ENCODE results near the gene CCL2.

The CCL2 gene

DNA sequence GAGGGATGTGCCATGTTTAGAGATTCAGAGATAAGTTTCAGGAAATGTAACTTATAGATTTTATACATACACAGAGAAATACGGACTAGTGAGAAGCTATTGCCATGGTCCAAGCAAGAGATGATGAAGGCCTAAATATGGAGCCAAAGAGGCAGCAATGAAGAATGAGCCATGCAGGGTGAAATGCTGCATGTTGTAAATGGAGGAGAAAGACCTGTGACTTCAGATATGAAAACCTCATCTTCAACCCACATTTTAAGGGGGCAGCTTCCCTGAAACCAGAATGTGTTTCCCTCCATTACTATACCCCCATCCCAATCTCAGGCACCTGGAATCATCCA, 2.9 kb downstream of the CCL2 start:
- in situ Hi-C loops (cut with MboI; ENCODE audit: low pct_unique_long_range_greater_than_20kb, low sequenced_read_pairs): no loop called here
- no peak for DNase-seq

- in situ Hi-C loops (cut with MboI; ENCODE audit: low pct_unique_long_range_greater_than_20kb, low sequenced_read_pairs): no loop called here
- no peak for DNase-seq
These were observed 4.1 kb downstream of the CCL2 start for GRCh38 chr17:34259146-34259545.

- in situ Hi-C loops (cut with MboI; ENCODE audit: low pct_unique_long_range_greater_than_20kb, low sequenced_read_pairs): no loop called here
- no peak for DNase-seq
These were observed 5.8 kb downstream of the CCL2 start for GRCh38 chr17:34260861-34261260.

GRCh38 chr17:34261568-34262337, 6.7 kb downstream of the CCL2 start:
- no peak for DNase-seq
- in situ Hi-C loops (cut with MboI; ENCODE audit: low pct_unique_long_range_greater_than_20kb, low sequenced_read_pairs): no loop called here

GRCh38 chr17:34265711-34266110, 10.6 kb downstream of the CCL2 start:
- in situ Hi-C loops (cut with MboI; ENCODE audit: low pct_unique_long_range_greater_than_20kb, low sequenced_read_pairs): no loop called here
- DNase-seq: no peak

- no peak for DNase-seq
- in situ Hi-C loops (cut with MboI; ENCODE audit: low pct_unique_long_range_greater_than_20kb, low sequenced_read_pairs): no loop called here
These were observed 14.9 kb downstream of the CCL2 start, which contains the start of gene CCL7 for GRCh38 chr17:34269969-34270368. Gene CCL7 (plus strand): TSS chr17:34270221. CDS start chr17:34270291, 70 bp downstream.

- DNase-seq: no peak
These were observed 20.8 kb downstream of the CCL2 start for GRCh38 chr17:34275881-34276280.

GRCh38 chr17:34276826-34277225, 21.7 kb downstream of the CCL2 start:
- DNase-seq: no peak
- in situ Hi-C loops (cut with MboI; ENCODE audit: low pct_unique_long_range_greater_than_20kb, low sequenced_read_pairs): no loop called here

More at GRCh38 chr17:34275881-34276280, 20.8 kb downstream of the CCL2 start:
- in situ Hi-C loops (cut with MboI; ENCODE audit: low pct_unique_long_range_greater_than_20kb, low sequenced_read_pairs): no loop called here

- DNase-seq: no peak
- in situ Hi-C loops (cut with MboI; ENCODE audit: low pct_unique_long_range_greater_than_20kb, low sequenced_read_pairs): no loop called here
These were observed 28.5 kb downstream of the CCL2 start for GRCh38 chr17:34283571-34283970.

GRCh38 chr17:34285286-34285792, 30.3 kb downstream of the CCL2 start, which contains the start of gene CCL11:
Gene CCL11 (plus strand): TSS chr17:34285742. CDS start chr17:34285809, 67 bp downstream.
- in situ Hi-C loops (cut with MboI; ENCODE audit: low pct_unique_long_range_greater_than_20kb, low sequenced_read_pairs): no loop called here
- no peak for DNase-seq

DNA sequence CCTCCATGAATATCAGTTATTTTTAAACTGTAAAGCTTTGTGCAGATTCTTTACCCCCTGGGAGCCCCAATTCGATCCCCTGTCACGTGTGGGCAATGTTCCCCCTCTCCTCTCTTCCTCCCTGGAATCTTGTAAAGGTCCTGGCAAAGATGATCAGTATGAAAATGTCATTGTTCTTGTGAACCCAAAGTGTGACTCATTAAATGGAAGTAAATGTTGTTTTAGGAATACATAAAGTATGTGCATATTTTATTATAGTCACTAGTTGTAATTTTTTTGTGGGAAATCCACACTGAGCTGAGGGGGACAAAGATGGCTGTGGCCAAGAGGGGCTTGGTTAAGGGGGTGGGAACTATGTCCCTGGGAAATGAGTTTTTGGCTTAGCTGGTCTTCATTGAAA, 32.8 kb downstream of the CCL2 start:
- no peak for DNase-seq
- in situ Hi-C loops (cut with MboI; ENCODE audit: low pct_unique_long_range_greater_than_20kb, low sequenced_read_pairs): no loop called here

GRCh38 chr17:34290586-34290985, 35.5 kb downstream of the CCL2 start:
- no peak for DNase-seq
- in situ Hi-C loops (cut with MboI; ENCODE audit: low pct_unique_long_range_greater_than_20kb, low sequenced_read_pairs): no loop called here

- DNase-seq: no peak
- in situ Hi-C loops (cut with MboI; ENCODE audit: low pct_unique_long_range_greater_than_20kb, low sequenced_read_pairs): no loop called here
These were observed 36.8 kb downstream of the CCL2 start for GRCh38 chr17:34291721-34292348.

DNA sequence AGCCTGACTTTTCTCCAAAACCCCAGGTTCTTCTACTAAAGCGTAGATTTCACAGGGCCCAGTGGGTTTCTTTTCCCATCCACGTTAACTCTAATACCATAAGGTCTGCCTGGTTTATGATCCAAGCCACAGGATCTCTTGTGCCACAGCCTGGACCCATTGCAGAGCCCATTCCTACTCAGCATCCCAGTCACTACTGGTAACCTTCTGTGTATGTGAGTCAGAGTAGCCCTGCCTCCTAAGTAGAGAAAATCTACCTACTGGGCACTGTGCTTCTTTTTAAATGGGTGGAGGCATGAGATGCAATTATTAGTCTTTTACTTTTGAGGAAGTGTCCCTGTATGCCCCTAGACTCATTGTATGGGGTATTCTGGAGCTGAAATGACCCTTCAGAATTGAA, 43.9 kb downstream of the CCL2 start:
- in situ Hi-C loops (cut with MboI; ENCODE audit: low pct_unique_long_range_greater_than_20kb, low sequenced_read_pairs): no loop called here
- no peak for DNase-seq

- DNase-seq: no peak
- in situ Hi-C loops (cut with MboI; ENCODE audit: low pct_unique_long_range_greater_than_20kb, low sequenced_read_pairs): no loop called here
These were observed 45.0 kb downstream of the CCL2 start for GRCh38 chr17:34299956-34300577.

DNA sequence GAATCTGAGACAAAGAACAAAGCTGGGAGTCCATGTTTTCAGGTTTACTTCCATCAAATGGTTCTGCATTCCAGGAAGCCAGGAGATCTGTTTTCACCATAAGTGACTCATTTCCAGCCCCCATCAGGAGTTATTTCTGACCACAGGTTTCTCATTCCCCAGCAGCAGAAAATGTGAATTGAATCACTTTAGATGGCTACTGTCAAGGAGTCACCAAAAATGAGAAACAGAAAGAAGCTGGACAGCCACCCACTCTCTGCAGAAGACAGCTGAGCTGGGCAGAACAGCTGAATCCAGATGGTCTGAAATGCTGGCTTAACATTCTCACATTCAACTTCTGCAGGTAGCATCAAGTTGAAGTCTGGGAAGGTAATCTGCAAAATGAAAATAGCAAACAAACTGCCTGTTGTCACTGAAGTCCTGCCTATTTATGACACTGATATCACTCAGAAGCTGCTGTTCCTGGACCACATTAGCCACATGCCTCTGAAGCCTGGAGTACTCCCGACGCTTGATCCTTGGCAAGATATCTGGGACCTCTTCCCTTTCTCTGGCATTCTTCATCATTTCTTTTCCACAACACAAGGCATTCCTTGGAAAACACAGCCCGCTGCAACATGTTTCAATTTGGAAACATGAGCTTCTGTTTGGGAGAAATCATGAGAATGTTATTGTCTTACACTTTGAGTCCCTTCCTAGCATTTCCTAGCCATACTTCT, 45.7 kb downstream of the CCL2 start:
- in situ Hi-C loops (cut with MboI; ENCODE audit: low pct_unique_long_range_greater_than_20kb, low sequenced_read_pairs): no loop called here
- DNase-seq: no peak

GRCh38 chr17:34301986-34302385, 46.9 kb downstream of the CCL2 start:
- DNase-seq: no peak
- in situ Hi-C loops (cut with MboI; ENCODE audit: low pct_unique_long_range_greater_than_20kb, low sequenced_read_pairs): no loop called here

- DNase-seq: no peak
- in situ Hi-C loops (cut with MboI; ENCODE audit: low pct_unique_long_range_greater_than_20kb, low sequenced_read_pairs): no loop called here
These were observed 47.6 kb downstream of the CCL2 start for GRCh38 chr17:34302636-34303035.

DNA sequence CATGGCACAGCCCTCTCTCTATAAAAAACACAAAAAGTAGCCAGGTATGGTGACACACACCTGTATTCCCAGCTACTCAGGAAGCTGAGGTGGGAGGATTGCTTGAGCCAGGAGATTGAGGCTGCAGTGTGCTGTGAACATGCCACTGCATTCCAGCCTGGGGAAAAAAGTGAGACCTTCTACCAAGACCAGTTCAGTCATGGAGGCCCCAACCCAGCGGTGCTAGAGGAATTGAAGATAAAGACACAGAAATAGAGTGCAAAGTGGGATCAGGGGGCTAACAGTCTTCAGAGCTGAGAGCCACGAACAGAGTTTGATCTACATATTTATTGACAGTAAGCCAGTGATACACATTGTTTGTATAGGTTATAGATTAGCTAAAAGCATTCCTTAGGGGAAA, 48.5 kb downstream of the CCL2 start:
- DNase-seq: no peak
- in situ Hi-C loops (cut with MboI; ENCODE audit: low pct_unique_long_range_greater_than_20kb, low sequenced_read_pairs): no loop called here

DNA sequence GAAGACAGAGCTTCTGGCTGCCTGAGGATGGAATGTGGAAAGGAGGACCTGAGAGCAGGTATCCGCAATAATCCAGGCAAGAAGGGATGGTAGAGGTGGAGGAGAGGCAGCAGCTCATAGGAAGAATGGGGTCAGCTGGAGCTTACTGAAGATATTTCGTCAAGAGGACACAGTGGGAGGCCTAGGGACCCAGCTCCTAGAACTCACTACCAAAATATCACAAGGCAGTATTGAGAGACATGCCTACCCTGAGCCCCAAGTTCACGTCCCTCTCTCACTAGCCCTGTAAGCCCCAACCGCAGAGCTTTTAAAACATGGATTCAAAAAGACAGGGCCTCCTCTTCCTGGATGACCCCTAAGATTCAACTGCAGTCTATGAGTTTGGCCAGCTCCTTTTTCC, 50.0 kb downstream of the CCL2 start:
- in situ Hi-C loops (cut with MboI; ENCODE audit: low pct_unique_long_range_greater_than_20kb, low sequenced_read_pairs): no loop called here
- DNase-seq: no peak
